D721Med (cell line): Measurements from ENCODE around the gene ZBED2.

Source experiments
- DNase-seq: peaks from one replicate; pipeline ENCODE4 v3.0.0; 2011; ENCODE audit warnings: low spot score; ENCODE audit not compliant: insufficient read length
- FAIRE-seq: peaks from 2 replicates; lab custom pipeline; 2011; peaks lifted over from hg19 to GRCh38; lab: Jason Lieb, UNC
- TF ChIP-seq, protein P1 (sequence below): IDR thresholded peaks from 2 replicates; pipeline ENCODE4 v1.5.1; 2012; ENCODE audit warnings: mild to moderate bottlenecking, control low read depth; ENCODE audit not compliant: insufficient read depth; ENCODE audit errors: missing control alignments

Gene ZBED2

DNA sequence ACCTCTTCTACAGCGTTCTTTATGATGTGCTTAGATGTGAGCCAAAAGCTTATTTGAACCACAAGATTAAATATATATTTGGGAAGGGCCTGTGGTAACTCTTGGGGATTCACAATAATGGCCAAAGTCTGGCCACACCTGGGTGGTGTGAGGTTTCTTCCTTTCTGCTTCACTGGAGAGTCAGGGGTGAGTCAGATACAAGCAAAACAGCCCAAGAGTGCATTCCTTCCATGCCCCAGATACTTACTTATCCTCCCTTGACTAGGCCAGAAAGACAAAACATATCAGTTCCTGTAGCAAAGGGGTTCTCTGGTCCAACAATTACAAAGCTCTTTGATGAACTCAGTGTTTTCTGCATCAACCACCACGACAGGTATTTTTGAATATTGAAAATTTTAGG lies 941 bp downstream of the ZBED2 start:
- DNase-seq (no peak), FAIRE-seq (no peak)
- TF ChIP-seq, protein P1, sequence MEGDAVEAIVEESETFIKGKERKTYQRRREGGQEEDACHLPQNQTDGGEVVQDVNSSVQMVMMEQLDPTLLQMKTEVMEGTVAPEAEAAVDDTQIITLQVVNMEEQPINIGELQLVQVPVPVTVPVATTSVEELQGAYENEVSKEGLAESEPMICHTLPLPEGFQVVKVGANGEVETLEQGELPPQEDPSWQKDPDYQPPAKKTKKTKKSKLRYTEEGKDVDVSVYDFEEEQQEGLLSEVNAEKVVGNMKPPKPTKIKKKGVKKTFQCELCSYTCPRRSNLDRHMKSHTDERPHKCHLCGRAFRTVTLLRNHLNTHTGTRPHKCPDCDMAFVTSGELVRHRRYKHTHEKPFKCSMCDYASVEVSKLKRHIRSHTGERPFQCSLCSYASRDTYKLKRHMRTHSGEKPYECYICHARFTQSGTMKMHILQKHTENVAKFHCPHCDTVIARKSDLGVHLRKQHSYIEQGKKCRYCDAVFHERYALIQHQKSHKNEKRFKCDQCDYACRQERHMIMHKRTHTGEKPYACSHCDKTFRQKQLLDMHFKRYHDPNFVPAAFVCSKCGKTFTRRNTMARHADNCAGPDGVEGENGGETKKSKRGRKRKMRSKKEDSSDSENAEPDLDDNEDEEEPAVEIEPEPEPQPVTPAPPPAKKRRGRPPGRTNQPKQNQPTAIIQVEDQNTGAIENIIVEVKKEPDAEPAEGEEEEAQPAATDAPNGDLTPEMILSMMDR: no peak

DNA sequence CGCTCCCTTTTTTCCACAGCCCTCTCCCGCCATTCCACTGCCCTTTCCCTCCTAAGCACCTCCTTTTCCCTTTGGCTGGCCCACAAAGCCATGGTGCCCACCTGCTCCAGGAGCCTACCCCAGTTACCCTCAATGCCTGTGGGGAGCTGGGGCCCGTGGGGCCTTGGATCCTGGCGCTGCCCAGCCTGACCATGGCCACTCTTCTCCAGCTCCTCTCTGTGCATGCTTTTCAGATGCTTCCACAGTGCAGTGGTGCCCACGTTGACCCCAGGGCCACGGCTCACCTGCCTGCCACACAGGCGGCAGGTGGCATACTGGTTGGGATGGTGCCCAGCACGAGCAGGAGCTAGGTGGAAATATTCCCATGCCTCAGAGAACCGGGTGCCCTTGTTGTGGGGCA lies 1.5 kb downstream of the ZBED2 start:
- FAIRE-seq (no peak), DNase-seq (no peak)
- TF ChIP-seq, protein P1: no peak

DNA sequence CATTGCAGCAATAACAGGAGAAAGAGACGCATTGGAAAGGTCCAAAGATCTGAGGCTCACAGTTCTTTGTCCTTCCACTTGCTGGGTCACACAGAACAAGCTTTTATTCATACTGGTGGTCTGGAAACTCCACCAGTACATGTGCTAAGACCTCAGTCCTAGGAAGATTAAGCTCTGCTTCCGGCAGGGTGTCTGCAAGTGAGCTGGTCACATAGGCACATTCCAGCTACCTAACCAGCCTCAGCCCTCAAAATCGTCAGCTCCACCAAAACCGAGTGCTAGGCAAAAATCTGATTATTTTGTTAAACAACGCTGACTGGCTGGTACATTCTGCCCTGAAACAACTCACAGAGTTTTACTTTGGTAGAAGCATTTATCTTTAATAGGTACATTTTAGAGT lies 2.2 kb downstream of the ZBED2 start:
- no peak for FAIRE-seq

DNA sequence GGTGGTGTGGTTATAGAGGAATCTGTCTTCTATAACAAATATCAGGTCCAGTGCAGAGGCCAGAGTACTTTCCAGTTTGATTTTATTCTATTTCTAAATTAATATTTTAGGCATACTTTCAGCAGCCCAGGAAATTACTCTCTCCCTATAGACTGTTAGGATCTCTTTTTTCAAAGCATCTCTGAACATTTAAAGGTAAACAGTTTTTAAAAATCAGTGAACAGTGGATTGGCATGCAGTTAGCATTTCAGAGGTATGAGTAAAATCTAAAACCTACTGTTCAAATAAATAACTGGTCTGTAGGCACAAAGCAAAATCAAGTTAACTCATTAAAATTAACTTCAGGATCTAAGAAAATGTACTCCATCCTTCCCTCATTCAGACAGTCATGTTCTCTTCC lies 3.0 kb downstream of the ZBED2 start:
- FAIRE-seq (no peak), DNase-seq (no peak)
- TF ChIP-seq, protein P1: no peak

More for the DNA sequence above, 2.2 kb downstream of the ZBED2 start:
- TF ChIP-seq, protein P1: no peak
- DNase-seq: no peak

DNA sequence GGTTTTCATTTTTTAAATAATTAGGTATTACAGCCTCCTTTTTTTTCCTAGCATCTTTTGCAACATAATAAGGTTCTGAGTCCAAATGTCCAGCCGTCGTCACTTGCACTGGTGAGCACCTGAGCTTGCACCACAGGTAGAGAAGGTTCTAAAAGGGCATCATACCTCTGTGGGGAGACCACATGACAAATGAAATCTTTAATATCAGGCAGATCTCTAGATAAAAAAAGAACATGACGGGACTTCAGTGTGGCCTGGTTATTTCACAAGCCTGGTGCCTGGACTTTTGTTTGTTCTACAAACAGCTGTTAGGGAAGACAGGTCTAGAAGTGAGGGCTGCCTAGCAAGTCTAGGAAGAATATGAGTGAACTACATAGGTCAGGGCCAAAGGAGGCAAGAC lies 3.6 kb downstream of the ZBED2 start:
- DNase-seq (no peak), FAIRE-seq (no peak)
- TF ChIP-seq, protein P1: no peak

DNA sequence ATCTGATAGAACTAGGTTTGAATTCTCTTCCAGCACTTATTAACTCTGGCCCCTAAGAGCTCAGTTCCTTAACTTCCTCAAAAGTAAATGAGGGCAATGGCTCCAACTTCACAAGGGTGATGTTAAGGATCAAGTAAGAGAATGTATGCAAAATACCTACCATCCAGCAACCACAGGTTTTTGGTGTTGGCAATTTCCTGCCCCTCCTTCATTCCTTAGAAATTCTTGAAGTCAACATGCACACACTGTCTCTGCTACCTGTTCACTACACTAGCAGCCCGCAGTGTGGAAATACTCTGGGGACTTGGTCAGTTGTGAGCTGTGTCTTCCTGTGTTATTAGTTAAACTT lies 5.0 kb downstream of the ZBED2 start:
- TF ChIP-seq, protein P1: no peak
- FAIRE-seq (no peak), DNase-seq (no peak)

DNA sequence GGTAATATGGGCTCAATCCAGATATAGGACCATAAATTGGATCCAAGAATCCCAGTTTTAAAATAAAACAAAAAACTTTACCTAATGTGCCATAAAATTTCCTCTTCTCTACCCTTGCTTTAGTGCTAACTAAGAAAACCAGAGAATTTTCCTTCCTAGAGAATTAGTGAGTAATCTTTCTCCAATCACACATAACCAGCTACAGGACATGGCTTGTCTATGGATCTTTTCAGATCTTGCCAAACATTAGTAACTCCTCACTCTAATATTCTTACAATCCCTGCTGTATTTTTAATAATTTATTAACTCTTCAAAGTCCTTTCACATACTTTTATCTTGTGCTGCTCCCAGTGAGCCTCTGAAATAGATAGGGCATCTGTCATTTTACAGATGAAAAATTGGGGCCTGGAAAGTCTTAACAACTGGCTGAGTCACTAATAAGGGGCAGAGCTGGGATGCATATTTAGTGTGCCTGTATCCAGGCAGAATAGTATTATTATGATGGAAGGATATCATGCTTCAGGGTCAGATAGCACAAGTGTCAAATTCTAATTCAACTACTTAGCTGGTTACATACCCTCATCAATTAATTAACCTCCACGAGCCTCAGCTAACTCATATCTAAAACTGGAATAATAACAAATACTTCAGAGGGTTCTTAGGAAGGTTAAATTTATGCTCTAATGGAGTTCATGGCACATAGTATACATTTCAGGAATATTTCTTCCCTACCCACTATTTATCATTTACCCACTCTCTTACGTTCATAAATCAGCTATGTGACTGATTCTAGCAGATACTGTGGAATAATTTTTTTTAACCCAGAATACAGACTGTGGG lies 5.6 kb downstream of the ZBED2 start:
- TF ChIP-seq, protein P1: no peak
- FAIRE-seq: no peak
- DNase-seq: no peak
